SU-DHL-6 (cell line): ENCODE measurements around the gene ROR1.

Experiments used
- H2AFZ ChIP-seq: fragments of 200-600 bp; sonication (generic); 2 replicates; pipeline ENCODE4 v1.6.1; 2014; ENCODE audit warnings: low read depth, mild to moderate bottlenecking, moderate library complexity, mixed read lengths, antibody characterized with exemption, low read length; ENCODE audit not compliant: severe bottlenecking
- H3F3A ChIP-seq: fragments of 200-600 bp; shearing (Covaris generic); 2 replicates; pipeline ENCODE4 v1.6.0; 2016; ENCODE audit warnings: antibody characterized with exemption, mild to moderate bottlenecking; ENCODE audit not compliant: insufficient read depth
- H3K27ac ChIP-seq: fragments of 200-600 bp; sonication (generic); 2 replicates; pipeline ENCODE4 v1.5.1; 2016; ENCODE audit warnings: low read depth, mild to moderate bottlenecking, low read length, moderate library complexity, mixed read lengths
- H3K27me3 ChIP-seq: fragments of 200-600 bp; sonication (generic), shearing (Covaris generic); 2 replicates; pipeline ENCODE4 v1.6.0; 2014; ENCODE audit warnings: mild to moderate bottlenecking, low read length
- H3K36me3 ChIP-seq: fragments of 200-600 bp; sonication (generic); 2 replicates; pipeline ENCODE4 v1.6.1; 2014; ENCODE audit warnings: mild to moderate bottlenecking, low read length, mixed read lengths
- H3K4me2 ChIP-seq: fragments of 300-600, 200-600 bp; shearing (Covaris generic), sonication (generic); 2 replicates; pipeline ENCODE4 v1.6.0; 2014; ENCODE audit warnings: low read length, low read depth, mild to moderate bottlenecking; ENCODE audit not compliant: poor library complexity, severe bottlenecking
- H3K4me3 ChIP-seq: fragments of 200-600 bp; sonication (generic); 2 replicates; pipeline ENCODE4 v1.5.1; 2014; ENCODE audit warnings: antibody characterized with exemption, low read length, mild to moderate bottlenecking, mixed read lengths; ENCODE audit not compliant: insufficient read depth, poor library complexity, severe bottlenecking
- H3K79me2 ChIP-seq: fragments of 200-600 bp; sonication (generic); 2 replicates; pipeline ENCODE4 v1.6.1; 2014; ENCODE audit warnings: mild to moderate bottlenecking, low read length, moderate library complexity; ENCODE audit not compliant: insufficient read depth
- H3K9ac ChIP-seq: fragments of 200-600 bp; sonication (generic); 2 replicates; pipeline ENCODE4 v1.7.0; 2014; ENCODE audit warnings: mild to moderate bottlenecking, low read length
- H3K9me2 ChIP-seq: fragments of 200-600 bp; sonication (generic); replicated peaks from 2 replicates; pipeline ENCODE4 v1.6.1; 2014; ENCODE audit warnings: low read length; ENCODE audit not compliant: insufficient read depth
- H3K9me3 ChIP-seq: fragments of 200-600 bp; sonication (generic); 2 replicates; pipeline ENCODE4 v1.6.1; 2014; ENCODE audit warnings: low read length, mixed read lengths; ENCODE audit not compliant: insufficient read depth
- H4K20me1 ChIP-seq: fragments of 200-600 bp; sonication (generic); 2 replicates; pipeline ENCODE4 v1.6.1; 2014; ENCODE audit warnings: low read depth, mild to moderate bottlenecking, antibody characterized with exemption, low read length, moderate library complexity, mixed read lengths
- EZH2phosphoT487 ChIP-seq: fragments of 200-600 bp; sonication (generic), shearing (Covaris generic); conservative IDR thresholded peaks from 2 replicates; pipeline ENCODE4 v1.6.1; 2018; ENCODE audit warnings: mild to moderate bottlenecking, antibody characterized with exemption, low read length, moderate library complexity, mixed read lengths
- TF ChIP-seq, protein P1 (sequence below): fragments of 200-600 bp; sonication (generic); IDR thresholded peaks from one replicate; pipeline ENCODE4 v1.5.1; 2017; ENCODE audit warnings: antibody characterized with exemption, mild to moderate bottlenecking, low read length, moderate library complexity; ENCODE audit not compliant: insufficient read depth, poor library complexity, severe bottlenecking

ROR1 gene

DNA sequence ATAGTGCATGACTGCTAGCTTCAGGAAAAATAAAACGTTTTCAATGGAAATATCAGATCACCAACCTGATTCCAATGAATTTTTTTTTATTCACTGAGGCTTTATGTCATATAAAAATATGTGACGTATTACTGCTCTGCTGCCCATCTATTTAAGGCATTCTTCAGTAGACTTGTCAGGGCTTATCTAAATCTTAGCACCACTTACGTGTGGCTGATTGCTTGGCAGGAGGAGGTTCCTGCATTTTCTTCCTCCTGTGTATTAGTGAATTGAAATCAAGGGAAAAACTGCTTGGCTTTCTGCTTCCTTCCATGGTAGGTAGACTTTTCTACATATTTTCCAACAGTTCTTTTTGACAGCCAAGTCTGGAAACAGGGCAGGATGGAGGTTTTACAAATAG is 80.3 kb downstream of the ROR1 start:
- H3K9ac ChIP-seq = no peak overlapping the region
- no peaks in the 10 kb centered on the region for H3F3A ChIP-seq
- H2AFZ ChIP-seq = no peak overlapping the region
- no peak overlapping the region for H3K4me3 ChIP-seq
- no peaks in the 10 kb centered on the region for H3K36me3 ChIP-seq
- no peaks in the 10 kb centered on the region for H3K9me3 ChIP-seq
- H3K27me3 ChIP-seq = no peaks in the 10 kb centered on the region
- no peaks in the 10 kb centered on the region for H3K9me2 ChIP-seq
- TF ChIP-seq EZH2phosphoT487 = no peak
- TF ChIP-seq, protein P1, sequence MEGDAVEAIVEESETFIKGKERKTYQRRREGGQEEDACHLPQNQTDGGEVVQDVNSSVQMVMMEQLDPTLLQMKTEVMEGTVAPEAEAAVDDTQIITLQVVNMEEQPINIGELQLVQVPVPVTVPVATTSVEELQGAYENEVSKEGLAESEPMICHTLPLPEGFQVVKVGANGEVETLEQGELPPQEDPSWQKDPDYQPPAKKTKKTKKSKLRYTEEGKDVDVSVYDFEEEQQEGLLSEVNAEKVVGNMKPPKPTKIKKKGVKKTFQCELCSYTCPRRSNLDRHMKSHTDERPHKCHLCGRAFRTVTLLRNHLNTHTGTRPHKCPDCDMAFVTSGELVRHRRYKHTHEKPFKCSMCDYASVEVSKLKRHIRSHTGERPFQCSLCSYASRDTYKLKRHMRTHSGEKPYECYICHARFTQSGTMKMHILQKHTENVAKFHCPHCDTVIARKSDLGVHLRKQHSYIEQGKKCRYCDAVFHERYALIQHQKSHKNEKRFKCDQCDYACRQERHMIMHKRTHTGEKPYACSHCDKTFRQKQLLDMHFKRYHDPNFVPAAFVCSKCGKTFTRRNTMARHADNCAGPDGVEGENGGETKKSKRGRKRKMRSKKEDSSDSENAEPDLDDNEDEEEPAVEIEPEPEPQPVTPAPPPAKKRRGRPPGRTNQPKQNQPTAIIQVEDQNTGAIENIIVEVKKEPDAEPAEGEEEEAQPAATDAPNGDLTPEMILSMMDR = no peak
- H4K20me1 ChIP-seq = no peaks in the 10 kb centered on the region
- no peaks in the 10 kb centered on the region for H3K79me2 ChIP-seq
- no peak overlapping the region for H3K4me2 ChIP-seq
- H3K27ac ChIP-seq = no peak overlapping the region

- H3K9me3 ChIP-seq = no peaks in the 10 kb centered on the region
- no peaks in the 10 kb centered on the region for H3K27me3 ChIP-seq
- no peak overlapping the region for H3K27ac ChIP-seq
- no peak overlapping the region for H3K4me3 ChIP-seq
- H3K4me2 ChIP-seq = no peak overlapping the region
- no peak overlapping the region for H3K9ac ChIP-seq
- no peaks in the 10 kb centered on the region for H3K9me2 ChIP-seq
- no peaks in the 10 kb centered on the region for H3K36me3 ChIP-seq
- H3K79me2 ChIP-seq = no peaks in the 10 kb centered on the region
- H2AFZ ChIP-seq = no peak overlapping the region
- no peaks in the 10 kb centered on the region for H4K20me1 ChIP-seq
- TF ChIP-seq, protein P1 = no peak
- no peak for TF ChIP-seq EZH2phosphoT487
- no peaks in the 10 kb centered on the region for H3F3A ChIP-seq
Measured at GRCh38 chr1:63855942-63856341, 82.1 kb downstream of the ROR1 start.

GRCh38 chr1:63856924-63857323 is 83.1 kb downstream of the ROR1 start:
- no peak overlapping the region for H2AFZ ChIP-seq
- no peak overlapping the region for H3K9ac ChIP-seq
- no peak overlapping the region for H3K4me2 ChIP-seq
- H3K27me3 ChIP-seq = no peaks in the 10 kb centered on the region
- no peaks in the 10 kb centered on the region for H3K9me3 ChIP-seq
- no peaks in the 10 kb centered on the region for H3K79me2 ChIP-seq
- TF ChIP-seq EZH2phosphoT487 = no peak
- TF ChIP-seq, protein P1 = no peak
- H3F3A ChIP-seq = no peaks in the 10 kb centered on the region
- H3K27ac ChIP-seq = no peak overlapping the region
- H3K9me2 ChIP-seq = no peaks in the 10 kb centered on the region
- H3K4me3 ChIP-seq = no peak overlapping the region
- no peaks in the 10 kb centered on the region for H4K20me1 ChIP-seq
- no peaks in the 10 kb centered on the region for H3K36me3 ChIP-seq

DNA sequence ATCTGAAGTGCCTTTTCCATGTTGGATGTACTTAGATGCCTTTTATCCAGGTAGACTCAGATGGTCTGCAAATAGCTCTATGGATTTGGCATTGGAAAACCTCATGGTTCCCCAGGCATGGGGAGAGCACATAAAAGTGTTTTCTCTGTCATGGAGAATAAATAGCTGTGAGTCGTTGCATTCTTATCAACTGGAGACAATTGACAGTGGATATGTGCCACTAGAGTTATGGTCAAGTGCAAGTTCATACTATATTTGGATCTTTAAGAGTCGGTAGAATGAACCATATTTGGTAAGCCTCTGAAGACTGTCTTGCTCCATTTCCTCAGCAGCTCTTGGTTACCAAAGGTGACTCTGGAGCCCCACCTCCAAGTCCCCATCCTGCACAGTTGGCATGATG is 83.7 kb downstream of the ROR1 start:
- no peaks in the 10 kb centered on the region for H3K79me2 ChIP-seq
- no peaks in the 10 kb centered on the region for H3K9me3 ChIP-seq
- no peak overlapping the region for H3K4me3 ChIP-seq

More for the DNA sequence above, 83.7 kb downstream of the ROR1 start:
- H3K9me2 ChIP-seq = no peaks in the 10 kb centered on the region
- no peak for TF ChIP-seq EZH2phosphoT487
- TF ChIP-seq, protein P1 = no peak
- no peaks in the 10 kb centered on the region for H3K27me3 ChIP-seq
- H3F3A ChIP-seq = no peaks in the 10 kb centered on the region
- H3K36me3 ChIP-seq = no peaks in the 10 kb centered on the region
- no peaks in the 10 kb centered on the region for H4K20me1 ChIP-seq
- no peak overlapping the region for H2AFZ ChIP-seq
- no peak overlapping the region for H3K27ac ChIP-seq
- no peak overlapping the region for H3K4me2 ChIP-seq
- H3K9ac ChIP-seq = no peak overlapping the region
